ENCODE results near the gene DGKG.

The DGKG gene

GRCh38 chr3:186268616-186269448, 93.2 kb downstream of the DGKG start:
- DNase-seq, result no peak

- no peak for DNase-seq
These were observed 94.3 kb downstream of the DGKG start for GRCh38 chr3:186267758-186268157.

GRCh38 chr3:186264608-186265400, 97.2 kb downstream of the DGKG start:
- no peak for DNase-seq

DNA sequence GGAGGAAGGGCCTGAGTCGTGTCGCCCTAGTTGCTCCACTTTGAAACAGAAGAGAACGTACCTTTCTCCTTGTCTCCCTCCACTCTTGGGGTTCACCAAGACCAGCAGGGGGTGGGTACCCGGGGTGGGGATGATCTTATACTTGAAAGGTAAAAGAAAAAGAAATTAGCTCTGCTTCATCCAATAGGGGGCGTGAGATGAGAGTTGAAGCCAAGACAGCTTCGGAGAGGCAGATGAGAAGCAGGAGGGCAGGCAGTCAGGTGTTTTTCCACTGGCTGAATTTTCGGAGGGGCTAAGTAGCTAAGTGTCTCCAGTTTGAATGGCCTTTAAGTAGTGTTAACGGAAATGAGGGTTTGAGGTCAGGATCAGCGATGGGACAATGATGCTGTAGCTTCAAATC, 100.4 kb downstream of the DGKG start:
- DNase-seq, result no peak

DNA sequence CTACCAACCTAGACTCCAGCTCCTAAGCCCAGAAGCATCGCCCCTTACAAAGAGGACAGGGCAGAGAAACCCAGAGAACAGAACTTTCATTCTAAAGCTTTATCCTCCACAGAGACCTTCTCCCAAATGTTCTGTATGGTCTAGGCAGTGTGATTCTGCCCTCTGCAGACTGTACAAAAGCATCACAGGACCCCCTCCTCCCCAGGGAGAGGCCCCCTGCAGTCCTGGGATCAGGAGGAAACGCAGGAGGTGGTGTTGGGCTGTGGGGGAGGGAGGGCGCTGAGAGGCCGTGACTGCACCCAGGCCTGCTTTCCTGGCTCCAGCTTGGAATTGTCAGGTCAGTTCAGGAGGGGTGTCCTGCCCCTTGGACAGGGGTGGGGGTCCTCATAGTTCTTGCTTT, 101.3 kb downstream of the DGKG start:
- DNase-seq, result no peak

DNA sequence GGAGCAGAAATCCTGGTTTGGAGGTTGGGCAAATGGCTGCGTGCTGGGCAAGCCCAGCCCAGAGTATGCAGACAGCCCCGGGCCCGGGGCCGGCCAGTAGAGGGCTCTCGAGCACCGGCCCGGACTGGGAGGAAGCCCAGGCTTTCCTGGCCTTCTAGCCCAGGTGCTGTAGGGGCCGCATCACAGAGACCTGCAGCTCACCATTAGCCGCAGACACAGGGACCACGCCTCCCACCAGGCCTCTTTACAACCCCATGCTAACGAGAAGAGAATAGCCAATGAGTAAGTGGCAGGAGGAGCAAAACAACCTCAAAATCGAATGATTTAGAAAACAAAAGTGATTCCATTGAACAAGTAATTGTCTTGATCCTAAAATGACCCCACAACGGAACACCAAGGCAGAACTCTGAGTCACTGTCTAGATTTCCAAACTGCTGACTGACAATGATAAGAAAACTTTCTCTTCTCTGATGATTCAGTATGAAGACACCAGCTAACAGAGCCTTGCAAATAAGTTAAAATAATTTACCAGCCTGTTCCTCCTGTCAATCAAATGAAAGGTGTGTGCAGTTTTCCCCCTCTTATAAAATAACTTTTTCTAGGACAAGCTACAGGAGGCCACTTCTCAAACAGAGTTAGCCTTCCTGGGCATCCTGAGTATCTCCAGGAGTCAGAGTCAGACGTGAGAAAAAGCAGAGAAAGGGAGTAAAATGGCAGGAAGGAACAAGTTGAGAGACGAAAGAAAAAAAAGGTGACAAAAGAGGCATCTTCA, 102.2 kb downstream of the DGKG start:
- peak; percentile 55 for DNase-seq

GRCh38 chr3:186258968-186259367, 103.1 kb downstream of the DGKG start:
- no peak for DNase-seq

GRCh38 chr3:186257866-186258265, 104.2 kb downstream of the DGKG start:
- DNase-seq, result no peak

- DNase-seq, result no peak
These were observed 106.2 kb downstream of the DGKG start for GRCh38 chr3:186255703-186256331.

DNA sequence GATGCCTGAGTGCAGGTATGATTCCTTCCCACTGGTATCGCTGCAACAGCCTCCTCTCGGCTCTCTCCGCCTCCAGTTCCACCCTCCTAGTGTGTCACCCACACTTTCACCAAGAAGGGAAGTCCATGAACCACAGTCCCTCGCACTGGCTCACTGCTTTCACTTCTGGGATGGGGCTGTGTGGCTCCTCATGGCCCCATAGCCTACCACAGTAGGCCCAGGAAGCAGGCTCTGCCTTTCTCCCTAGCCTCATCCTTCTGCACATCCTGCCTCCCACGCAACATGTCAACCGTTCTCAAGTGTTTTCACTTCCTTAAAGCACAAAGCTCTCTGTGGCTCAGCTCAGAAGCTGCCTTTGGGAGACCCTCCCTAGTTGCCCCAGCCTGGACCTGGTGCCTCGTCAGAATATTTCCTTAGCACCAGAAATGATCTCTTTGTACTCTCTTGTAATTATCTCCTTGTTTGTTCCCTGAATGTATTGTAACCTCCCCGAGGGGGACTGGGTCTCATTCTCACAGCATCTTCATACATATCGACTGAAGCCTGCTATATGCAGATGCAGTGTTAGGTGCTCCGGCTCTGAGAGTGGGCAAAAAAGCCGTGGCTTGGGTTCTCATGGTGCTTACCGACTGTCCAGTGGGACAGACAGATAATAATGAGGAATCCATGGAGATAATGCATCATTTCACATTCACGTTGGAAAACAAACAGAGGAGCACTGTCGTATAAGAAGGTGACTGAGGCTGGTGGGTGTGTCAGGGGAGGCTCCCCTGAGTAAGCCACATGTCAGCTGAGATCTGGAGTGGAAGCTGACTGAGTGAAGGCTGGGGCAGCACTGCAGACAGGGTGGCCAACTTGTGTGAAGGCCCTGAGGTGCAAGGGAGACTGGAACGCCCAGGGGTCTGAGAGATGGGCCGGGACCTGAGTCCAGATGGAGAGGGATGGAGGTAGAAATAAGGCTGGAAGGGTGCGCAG, 107.1 kb downstream of the DGKG start:
- no peak for DNase-seq

- DNase-seq, result peak; percentile 36
These were observed 110.0 kb downstream of the DGKG start for GRCh38 chr3:186251948-186252619.

DNA sequence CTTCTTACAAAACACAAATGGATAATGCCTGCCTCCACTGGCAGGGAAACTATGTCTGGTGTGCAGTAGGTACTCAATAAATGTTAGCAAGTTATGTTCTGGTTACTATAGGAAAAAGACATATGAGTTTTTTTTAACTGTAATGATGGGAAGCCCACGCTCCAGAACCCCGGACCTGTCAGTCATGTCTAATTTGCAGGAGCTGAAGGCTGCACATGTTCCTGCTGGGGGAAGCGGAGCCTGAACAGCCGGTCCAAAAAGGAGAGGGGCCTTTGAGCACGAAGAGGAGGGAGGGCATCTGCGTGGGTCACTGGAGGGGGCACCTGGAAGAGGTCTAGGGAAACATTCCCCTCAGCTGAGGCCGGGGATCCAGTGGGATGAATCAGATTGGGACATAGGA, 113.2 kb downstream of the DGKG start:
- DNase-seq, result no peak

- no peak for DNase-seq
These were observed 113.9 kb downstream of the DGKG start for GRCh38 chr3:186247821-186248814.

GRCh38 chr3:186246941-186247340, 115.1 kb downstream of the DGKG start:
- no peak for DNase-seq

DNA sequence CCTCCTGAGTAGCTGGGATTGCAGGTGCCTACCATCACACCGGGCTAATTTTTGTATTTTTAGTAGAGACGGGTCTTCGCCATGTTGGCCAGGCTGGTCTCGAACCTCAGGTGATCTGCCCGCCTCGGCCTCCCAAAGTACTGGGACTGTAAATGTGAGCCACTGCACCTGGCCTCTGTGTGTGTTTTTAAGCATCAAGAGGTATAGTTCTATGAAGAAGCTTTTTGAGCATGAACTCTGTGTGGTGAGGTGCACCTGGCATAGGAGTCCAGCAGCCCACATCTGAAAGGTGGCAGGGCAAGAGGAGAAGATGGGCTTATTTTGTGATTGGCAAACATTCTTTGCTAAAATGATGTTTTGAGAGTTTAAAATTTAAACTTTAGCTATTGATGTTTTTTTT, 118.0 kb downstream of the DGKG start:
- no peak for DNase-seq

DNA sequence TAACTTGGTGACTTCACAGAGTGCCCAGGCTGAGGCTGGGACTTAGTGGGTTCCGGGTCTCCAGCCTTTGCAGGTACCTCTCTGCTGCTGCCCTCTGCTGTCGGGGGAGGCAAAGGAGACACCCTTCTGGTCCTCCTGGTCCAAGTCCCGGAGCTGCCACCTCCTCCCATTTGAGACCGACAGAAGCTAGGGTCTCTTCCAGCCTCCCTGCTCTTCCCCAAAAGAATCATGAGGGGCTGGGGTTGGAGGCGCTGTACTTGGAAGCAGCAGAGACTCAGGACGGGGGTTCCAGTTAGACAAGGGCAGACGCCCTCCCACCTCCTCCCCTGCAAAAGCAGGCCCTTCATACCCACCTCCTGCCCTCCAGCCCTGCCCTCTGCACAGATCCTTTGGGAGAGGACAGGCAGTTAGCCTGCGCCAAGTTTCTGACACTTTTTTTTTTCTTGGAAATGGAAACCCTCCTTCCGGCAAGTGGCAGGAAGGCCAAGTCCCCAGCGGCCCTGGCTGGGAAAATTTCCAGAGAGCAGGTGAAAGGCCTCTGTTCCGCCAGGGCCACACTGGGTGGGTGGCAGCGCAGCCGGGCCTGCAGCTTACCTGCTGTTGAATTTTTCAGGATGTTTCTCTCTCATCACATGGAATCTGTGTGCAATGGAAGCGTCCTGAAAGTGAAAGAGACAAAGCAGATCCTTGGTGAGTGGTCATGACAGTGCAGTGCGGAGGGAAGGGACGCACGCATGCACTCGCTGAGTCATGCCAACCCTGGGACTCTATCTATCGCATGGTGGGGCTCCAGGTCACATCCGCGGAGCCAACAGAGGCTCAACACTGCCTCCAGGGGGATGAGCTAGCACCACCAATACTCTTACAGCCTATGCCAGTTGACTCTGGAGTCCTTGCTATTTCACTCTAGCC, 119.9 kb downstream of the DGKG start:
- DNase-seq, result peak; percentile 49

- DNase-seq, result no peak
These were observed 122.7 kb downstream of the DGKG start for GRCh38 chr3:186239321-186239720.

- DNase-seq, result no peak
These were observed 124.1 kb downstream of the DGKG start for GRCh38 chr3:186237915-186238314.
